ENCODE data around the gene TSPOAP1.

The TSPOAP1 gene

DNA sequence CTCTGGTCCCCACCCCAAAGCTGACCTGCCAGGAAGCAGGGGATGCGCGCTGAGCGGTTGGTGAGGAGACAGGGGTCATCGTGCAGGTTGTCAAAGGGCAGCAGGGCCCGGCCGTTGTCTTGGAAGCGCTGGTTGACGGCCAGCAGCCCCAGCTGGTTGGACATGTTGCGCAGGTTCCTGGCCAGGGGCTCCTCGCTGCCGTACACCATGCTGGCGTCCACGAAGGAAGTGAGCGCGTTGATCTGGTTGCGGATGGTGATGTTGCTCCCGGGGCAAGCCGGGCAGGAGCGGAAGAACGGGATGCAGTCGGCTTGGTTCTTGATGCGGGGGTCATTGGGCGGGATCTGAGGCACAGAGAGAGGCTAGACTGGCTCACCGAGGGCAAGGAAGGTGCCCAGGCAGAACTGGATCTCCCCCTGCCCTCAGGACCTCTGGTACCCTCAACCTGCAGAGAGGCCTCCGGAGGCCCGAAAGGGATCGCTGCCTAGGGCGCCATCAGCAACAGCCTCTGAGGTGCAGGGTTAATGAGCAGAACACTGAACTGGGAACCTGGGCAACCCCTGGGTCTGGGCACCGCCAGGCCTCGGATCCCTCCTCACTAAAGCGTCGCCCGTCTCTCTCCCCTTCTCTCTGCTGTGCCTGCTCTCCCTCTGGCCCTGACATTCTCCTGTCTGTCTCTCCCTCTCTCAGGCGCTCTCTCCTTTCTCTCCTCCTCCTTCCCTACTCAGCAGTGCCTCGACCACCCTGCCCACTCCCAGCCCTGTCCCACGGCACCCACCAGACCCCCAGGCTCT lies 50.6 kb downstream of the TSPOAP1 start:
- H3K4me3 Mint-ChIP-seq, result no peak overlapping the region
- no peak overlapping the region for H3K27ac Mint-ChIP-seq
- peak; percentile 21 for ATAC-seq
- peaks cover 36% of the 10 kb centered on the region for H3K27me3 Mint-ChIP-seq
- H3K4me1 Mint-ChIP-seq, result peaks cover 8% of the 10 kb centered on the region
- DNase-seq, result no peak
- H3K9me3 Mint-ChIP-seq, result no peaks in the 10 kb centered on the region

DNA sequence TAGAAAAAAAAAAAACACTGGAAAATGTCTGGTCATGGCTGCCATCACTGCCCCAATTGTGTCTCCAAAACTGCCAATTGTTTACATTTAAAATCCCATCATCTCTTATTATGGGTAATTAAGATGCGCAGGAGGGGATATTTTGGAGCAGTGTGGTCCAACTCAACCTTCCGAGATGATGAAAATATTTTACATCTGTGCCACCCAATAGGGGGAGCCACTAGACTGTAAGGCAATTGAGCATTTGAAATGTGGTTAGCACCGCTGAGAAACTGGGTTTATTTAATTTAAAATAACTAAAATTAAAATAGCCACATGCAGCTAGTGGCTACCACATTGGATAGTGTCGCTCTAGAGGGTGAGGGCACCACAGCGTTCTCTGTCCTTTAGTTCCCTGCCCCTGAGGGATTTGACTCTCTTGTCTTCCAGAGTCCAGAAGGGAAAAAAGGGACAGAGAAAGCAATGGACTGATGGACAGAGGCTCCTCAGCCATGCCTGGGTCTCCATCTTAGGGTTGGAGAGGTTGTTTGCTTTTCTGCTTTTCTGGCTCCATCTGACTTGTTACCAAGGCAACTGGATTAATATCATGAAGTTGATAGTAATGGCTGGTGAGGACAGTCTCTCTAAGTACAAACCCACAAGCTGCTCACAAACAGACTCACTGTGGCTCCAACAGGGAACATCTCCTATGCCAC lies 51.3 kb downstream of the TSPOAP1 start:
- DNase-seq (no peak), ATAC-seq (peak; percentile 21)
- Mint-ChIP-seq H3K27ac (no peak overlapping the region), H3K9me3 (no peaks in the 10 kb centered on the region), H3K4me3 (no peak overlapping the region), H3K4me1 (peaks cover 8% of the 10 kb centered on the region), H3K27me3 (peaks cover 36% of the 10 kb centered on the region)

DNA sequence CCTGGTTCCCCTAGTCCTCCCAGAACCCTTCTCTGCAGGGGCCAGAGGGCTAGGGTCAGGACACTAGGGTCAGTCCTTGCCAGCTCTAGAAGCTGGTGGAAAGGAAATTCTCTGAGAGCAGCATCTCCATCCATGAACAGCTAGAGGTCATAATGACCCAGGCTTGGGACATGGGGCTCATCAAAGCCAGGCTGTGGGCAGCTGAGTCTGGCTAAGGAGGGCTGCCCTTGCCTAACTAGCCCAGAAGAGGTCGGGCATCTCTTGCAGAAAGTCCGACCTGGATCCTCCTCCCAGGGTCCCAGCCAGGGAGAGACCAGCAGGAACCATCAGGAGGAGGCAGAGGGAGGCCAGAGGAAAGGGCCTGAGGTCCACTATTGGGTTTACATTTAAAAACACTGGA lies 52.2 kb downstream of the TSPOAP1 start:
- H3K4me3 Mint-ChIP-seq, result no peak overlapping the region
- H3K4me1 Mint-ChIP-seq, result peaks cover 8% of the 10 kb centered on the region
- no peak overlapping the region for H3K27ac Mint-ChIP-seq
- no peaks in the 10 kb centered on the region for H3K9me3 Mint-ChIP-seq
- peaks cover 36% of the 10 kb centered on the region for H3K27me3 Mint-ChIP-seq
- DNase-seq (no peak), ATAC-seq (no peak)

DNA sequence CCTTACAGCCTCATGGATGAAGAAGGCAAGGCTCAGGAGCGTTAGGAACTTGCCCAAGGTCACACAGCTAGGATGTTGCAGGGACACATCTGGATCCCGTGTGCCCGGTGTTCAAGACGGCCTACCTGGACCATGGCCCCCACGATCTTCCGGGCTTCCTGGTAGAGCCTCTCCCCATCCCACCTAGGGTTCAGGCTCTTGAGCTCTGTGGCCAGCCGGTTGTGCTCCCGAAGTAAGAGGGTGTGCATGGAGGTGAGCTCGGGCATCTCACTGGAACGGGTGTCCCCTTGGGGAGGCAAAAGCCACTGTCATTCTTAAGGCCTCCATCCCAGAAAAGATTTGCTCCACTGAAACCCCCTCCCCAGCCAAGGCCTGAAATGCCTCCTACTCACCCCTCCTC lies 53.2 kb downstream of the TSPOAP1 start:
- Mint-ChIP-seq H3K9me3 (no peaks in the 10 kb centered on the region), H3K4me3 (no peak overlapping the region), H3K27ac (no peak overlapping the region), H3K27me3 (peaks cover 30% of the 10 kb centered on the region), H3K4me1 (peaks cover 8% of the 10 kb centered on the region)
- no peak for DNase-seq
- no peak for ATAC-seq

DNA sequence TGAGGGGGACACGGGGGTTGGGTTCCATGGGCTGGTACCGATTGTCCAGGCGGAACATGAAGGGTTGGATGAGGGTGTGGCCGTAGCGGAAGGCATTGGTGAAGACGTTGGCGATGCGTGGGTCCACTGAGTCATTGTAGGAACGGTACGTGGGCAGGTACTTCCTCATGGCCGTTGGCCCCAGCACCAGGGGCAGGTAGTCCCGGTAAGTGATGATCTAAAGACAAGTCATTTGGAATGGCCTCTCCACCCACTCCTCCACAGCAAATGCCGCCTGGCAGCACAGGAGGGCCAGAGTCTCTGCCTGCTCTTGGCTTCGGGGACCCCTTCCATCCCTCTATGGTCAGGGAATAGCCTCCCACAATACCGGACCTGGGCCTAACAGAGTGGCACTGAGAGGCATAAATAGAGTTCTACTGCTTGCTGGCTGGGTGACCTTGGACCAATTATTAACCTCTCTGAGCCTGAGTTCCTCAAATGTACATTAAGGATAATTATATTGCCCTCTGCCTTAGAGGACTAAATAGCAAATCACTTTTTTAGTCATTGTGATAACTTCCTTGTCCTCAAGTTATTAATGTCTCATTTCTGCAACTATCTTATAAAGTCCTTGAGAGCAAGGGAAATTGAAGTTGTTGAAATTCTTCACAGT lies 55.0 kb downstream of the TSPOAP1 start:
- no peak for DNase-seq
- ATAC-seq, result no peak
- Mint-ChIP-seq H3K9me3 (no peaks in the 10 kb centered on the region), H3K27me3 (peaks cover 11% of the 10 kb centered on the region), H3K4me1 (no peaks in the 10 kb centered on the region), H3K4me3 (no peak overlapping the region), H3K27ac (no peak overlapping the region)

DNA sequence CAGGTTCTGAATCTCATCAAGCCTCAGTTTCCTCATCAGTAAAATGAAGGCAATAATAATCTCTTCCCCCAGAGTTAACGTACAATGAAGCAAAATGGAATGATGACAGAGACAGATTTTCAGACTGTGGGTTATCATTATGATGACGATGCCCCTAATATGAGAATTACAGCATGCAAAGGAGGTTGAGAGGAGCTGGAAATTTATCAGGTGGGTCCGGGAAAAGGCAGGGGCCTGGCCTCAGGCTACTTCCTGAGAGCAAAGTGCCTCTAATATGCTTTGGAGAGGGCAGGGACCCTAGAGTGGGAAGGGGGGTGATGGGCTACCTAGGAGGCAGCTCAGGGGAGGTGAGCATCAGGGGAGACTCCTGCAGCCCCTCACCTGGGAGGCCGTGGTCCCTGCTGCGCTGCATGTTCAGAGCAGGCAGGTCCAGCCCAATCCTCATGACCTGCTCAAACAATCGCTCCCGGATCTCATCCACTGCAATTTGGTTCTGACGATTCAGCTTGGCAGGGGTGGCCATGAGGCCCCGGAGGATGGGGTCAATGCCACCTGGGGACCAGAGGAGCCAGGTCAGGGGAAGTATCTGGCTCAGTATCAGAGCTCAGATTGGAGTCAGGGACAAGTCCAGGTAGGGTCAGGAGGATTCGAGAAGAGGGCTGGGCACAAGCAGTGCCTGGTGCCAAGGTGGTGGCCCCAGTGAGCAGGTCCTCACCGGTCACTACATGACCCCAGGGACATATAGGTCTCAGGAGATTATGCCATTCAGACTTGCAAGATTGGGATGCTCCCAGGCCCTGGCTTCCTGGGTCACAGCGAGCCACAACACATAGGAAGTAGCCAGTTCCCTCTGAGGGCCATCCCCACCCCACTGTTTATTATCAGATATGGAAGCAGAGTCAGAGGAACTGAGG lies 56.0 kb downstream of the TSPOAP1 start:
- H3K27me3 Mint-ChIP-seq, result peaks cover 2% of the 10 kb centered on the region
- DNase-seq (no peak), ATAC-seq (no peak)
- peak overlapping the region in 1 of 2 donors; percentile 29 for H3K27ac Mint-ChIP-seq
- H3K9me3 Mint-ChIP-seq, result no peaks in the 10 kb centered on the region
- no peak overlapping the region for H3K4me3 Mint-ChIP-seq
- no peaks in the 10 kb centered on the region for H3K4me1 Mint-ChIP-seq

DNA sequence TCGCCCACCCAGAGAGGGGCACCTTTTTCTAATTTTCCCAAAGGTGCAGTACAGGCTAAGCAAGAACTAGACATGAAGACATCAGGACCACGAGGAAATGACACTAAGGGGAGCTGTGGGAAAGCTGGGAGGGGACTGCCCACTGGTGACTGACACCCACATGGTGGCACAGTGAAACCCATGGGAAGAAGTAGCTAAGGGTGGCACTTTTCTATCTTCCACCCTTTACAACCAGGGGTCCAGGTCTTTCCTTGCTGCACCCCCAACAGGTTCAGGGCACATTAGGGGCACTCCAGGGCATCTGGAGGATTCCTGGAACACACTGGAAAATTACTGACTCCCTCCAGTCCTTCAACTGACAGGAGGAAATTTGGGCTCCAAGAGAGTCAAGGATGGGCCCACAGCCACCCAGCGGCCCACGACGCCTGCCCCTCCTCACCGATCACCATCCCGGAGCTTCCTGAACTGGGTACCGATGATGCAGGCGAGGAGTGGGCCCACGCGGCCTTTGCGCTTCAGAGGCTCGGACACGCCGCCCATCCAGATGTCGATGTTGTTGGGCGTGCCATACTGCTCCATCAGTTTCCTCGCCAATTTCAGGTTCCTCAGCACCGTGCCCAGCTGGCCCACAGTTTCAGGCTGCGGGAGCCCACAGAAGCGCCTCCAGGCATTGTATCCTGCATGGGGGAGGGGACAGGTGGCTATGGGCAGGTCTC lies 57.2 kb downstream of the TSPOAP1 start:
- no peak overlapping the region for H3K27ac Mint-ChIP-seq
- ATAC-seq (no peak), DNase-seq (no peak)
- H3K9me3 Mint-ChIP-seq, result no peaks in the 10 kb centered on the region
- no peak overlapping the region for H3K4me3 Mint-ChIP-seq
- H3K4me1 Mint-ChIP-seq, result no peaks in the 10 kb centered on the region
- peaks cover 9% of the 10 kb centered on the region for H3K27me3 Mint-ChIP-seq

DNA sequence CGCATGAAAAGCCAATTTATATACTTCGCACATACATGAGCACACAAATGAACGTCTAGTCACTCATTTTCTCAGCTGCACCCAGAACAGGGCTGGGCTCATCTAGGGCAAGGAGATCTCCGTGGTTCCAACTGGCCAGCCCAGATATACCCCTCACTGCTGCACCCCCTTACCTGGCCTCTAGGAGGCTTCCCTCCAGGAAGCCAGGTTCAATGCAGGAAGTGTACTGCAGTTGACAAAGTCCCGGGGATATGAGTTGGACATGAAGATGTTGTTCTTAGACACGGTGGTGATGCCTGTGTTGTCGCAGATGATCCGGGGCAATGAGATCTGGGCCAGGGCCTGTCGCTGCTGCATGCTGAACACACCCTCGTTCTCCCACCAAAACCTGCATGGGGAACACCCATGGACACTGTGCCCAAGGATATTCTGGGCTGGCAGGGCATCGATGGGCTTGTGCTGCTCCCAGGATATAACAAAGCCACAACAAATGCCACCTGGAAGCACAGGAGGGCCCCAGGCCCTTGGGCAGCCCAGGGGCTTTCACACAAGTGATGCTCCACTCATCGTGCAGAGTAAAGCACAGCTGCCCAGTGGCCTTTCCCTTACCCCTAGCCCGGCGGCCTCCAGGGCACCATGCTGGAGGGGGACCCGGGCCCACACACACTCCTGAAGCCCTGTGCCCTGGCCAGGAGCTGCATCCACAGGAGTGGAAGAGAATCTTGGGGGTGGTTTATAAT lies 57.9 kb downstream of the TSPOAP1 start:
- ATAC-seq, result no peak
- no peak overlapping the region for H3K4me3 Mint-ChIP-seq
- H3K9me3 Mint-ChIP-seq, result no peaks in the 10 kb centered on the region
- H3K27me3 Mint-ChIP-seq, result peaks cover 17% of the 10 kb centered on the region
- no peak for DNase-seq
- H3K4me1 Mint-ChIP-seq, result no peaks in the 10 kb centered on the region
- no peak overlapping the region for H3K27ac Mint-ChIP-seq

DNA sequence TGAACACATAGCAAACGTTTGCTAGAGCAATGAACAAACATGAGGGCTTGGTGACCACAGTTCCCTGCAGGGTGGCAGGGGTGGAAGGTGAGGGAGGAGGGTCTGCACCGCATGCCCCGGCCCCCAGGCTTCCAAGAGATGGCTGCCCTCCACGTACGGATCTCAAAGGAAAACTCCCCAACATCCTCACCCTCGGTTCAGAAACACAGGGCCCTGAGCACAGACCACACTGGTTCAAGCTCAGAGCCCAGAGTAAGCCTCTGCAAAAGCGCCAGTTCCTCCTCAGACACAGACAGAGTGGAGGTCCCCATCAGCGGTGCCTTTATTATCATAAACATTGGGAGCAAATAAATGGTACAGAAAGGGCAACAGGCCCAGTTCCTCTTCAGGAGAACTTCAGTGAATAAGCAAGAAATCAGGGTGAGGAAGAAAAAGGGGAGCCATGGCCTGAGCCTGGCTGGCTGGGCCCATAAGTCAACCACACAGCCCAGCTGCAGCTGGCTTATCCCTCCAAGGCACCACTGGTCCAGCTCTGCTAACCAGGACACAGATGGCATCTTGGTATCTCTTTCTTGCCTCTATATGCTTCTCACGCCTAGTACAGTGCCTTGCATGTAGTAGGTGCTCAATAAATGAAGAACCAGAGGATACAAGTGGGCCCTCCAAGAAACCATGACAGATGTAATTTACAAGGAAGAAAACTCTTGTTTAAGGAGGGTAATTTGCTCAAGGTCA lies 58.9 kb downstream of the TSPOAP1 start:
- Mint-ChIP-seq H3K27me3 (peaks cover 25% of the 10 kb centered on the region), H3K4me1 (no peaks in the 10 kb centered on the region), H3K27ac (no peak overlapping the region), H3K4me3 (no peak overlapping the region), H3K9me3 (no peaks in the 10 kb centered on the region)
- DNase-seq (no peak), ATAC-seq (no peak)

DNA sequence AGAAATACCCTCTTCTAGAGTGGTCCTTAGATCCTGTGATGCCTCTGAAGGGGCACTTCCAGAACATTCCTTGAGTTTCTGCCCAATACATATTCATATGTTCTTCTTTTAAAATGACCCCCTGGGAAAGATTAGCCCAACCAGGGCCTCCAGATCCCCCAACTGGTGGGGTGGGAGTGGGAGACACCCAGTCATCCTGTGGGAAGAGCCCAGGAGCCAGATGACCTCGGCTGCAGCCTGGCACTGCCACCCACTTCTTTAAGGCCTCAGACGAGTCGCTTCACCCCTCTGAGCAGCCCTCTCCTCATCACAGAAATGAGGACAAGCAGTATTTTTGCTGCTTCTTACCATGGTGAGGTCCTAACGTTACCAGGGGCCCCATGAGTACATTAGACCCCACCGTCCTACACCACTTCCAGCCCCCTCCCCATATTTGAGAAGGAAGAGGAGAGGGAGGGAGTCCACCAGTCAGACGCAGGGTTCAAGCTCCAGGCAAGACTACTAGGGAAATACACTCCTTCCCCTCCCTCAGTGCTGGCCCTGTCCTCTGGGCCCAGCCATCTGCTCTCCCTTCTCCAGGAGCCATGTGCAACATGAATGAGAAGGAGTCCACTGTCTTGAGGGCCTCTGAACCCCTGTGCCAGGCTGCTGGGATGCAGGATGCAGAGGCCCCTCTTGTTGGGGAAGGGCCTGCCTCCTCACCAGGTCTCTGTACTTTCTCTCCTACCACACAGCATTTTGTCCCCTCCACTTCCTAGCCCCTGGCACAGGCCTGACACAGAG lies 59.6 kb downstream of the TSPOAP1 start:
- Mint-ChIP-seq H3K27ac (no peak overlapping the region), H3K9me3 (no peaks in the 10 kb centered on the region)

DNA sequence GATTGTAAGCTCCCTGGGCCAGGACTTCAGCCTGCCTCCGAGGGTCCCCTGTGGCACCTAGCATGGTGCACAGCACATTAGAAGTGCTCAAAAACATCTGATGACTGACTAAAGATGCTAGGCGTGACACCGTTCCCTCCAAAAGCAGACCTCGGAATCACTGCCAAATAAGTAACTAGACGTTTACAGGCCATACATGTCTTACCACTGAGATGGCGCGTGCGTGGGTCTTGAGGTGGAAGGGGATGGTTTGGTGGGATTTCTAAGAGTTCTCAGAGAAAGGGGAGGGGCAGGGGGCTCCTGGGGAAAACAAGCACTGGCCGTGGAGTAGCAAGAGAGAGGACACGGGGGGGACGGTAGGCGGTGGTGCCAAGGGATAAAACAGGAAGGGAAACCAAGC lies 60.3 kb downstream of the TSPOAP1 start:
- H3K27me3 Mint-ChIP-seq, result peaks cover 39% of the 10 kb centered on the region
- no peaks in the 10 kb centered on the region for H3K4me1 Mint-ChIP-seq
- no peak for DNase-seq
- ATAC-seq, result no peak
- no peaks in the 10 kb centered on the region for H3K9me3 Mint-ChIP-seq
- no peak overlapping the region for H3K27ac Mint-ChIP-seq
- no peak overlapping the region for H3K4me3 Mint-ChIP-seq

More for the DNA sequence above, 59.6 kb downstream of the TSPOAP1 start:
- Mint-ChIP-seq H3K4me3 (no peak overlapping the region), H3K4me1 (no peaks in the 10 kb centered on the region), H3K27me3 (peaks cover 32% of the 10 kb centered on the region)
- ATAC-seq (no peak), DNase-seq (no peak)

DNA sequence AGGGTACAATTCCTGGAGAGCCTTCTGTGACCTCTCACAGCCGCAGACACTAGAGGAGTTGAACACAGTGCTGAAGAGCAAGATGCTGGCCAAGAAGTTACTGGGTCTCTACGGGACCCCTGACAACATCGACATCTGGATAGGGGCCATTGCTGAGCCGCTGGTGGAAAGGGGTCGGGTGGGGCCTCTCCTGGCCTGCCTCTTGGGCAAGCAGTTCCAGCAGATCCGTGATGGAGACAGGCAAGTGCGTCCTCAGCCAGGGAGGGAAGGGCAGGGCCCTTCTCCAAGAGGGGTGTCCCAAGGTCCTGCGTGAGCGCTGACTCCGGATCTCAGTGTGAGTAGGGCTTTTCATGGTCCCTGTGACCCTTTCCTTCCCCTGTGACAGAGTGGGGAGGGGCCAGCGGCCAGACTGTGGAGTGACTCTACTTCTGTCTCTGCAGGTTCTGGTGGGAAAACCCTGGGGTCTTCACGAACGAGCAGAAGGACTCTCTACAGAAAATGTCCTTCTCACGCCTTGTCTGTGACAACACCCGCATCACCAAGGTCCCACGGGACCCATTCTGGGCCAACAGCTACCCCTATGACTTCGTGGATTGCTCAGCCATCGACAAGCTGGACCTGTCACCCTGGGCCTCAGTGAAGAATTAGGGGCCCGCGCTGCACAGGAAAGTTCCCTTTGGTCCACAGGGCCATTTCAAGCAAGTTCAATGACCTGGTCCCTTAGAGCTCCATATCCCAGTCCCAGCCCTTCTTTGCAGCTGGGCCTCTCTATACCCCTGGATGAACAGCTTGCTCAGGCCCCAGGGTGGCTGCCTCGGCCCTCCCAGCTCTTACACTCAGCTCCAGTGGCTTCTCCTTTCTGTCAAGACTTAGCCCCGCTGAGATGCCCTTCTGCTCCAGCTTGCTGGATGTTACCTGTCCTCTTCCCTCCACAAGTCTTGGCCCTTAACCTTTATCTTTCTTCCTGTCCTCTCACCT lies 61.0 kb downstream of the TSPOAP1 start:
- peaks cover 46% of the 10 kb centered on the region for H3K27me3 Mint-ChIP-seq
- H3K4me1 Mint-ChIP-seq, result no peaks in the 10 kb centered on the region
- no peaks in the 10 kb centered on the region for H3K9me3 Mint-ChIP-seq
- no peak overlapping the region for H3K4me3 Mint-ChIP-seq
- ATAC-seq, result no peak
- no peak overlapping the region for H3K27ac Mint-ChIP-seq
- DNase-seq, result no peak
